OCI-LY7 (cell line): ENCODE measurements around the gene GADD45B.

Source experiments
- CTCF ChIP-seq: fragments of 200-600 bp; sonication (generic); conservative IDR thresholded peaks from 2 replicates; pipeline ENCODE4 v1.5.1; 2014; ENCODE audit warnings: mild to moderate bottlenecking, antibody characterized with exemption, low read length, moderate library complexity, mixed read lengths
- EZH2phosphoT487 ChIP-seq: fragments of 200-600 bp; sonication (generic); IDR thresholded peaks from 2 replicates; pipeline ENCODE4 v1.6.1; 2018; ENCODE audit warnings: low read depth, borderline replicate concordance, mild to moderate bottlenecking, mixed run types, antibody characterized with exemption, low read length, moderate library complexity, mixed read lengths

- TF ChIP-seq CTCF: no peak
- no peak for TF ChIP-seq EZH2phosphoT487
These were observed 14.7 kb downstream of the GADD45B start for GRCh38 chr19:2490659-2491058.
